Lower lobe of right lung (tissue), 2 donors: Measurements from ENCODE around the gene FRMD4A. TPM values are rescaled to one million over a fixed set of nuclear protein-coding genes. Genes with fewer than 3 reads are reported as not detected.

ENCODE experiments used
- ATAC-seq, 2 donors: fragments of 200-7000 bp; cut with Tn5 transposase; one replicate each; pipeline ENCODE4 v1.9.1; 2020 to 2022; ENCODE audit warnings: mild to moderate bottlenecking in 2 of 2, moderate library complexity in 2 of 2
- DNase-seq: peaks from one replicate; pipeline ENCODE4 v3.0.0-alpha.2; 2020
- H3K27ac ChIP-seq: fragments of 200-600 bp; one replicate; pipeline ENCODE4 v1.8.0; 2022
- H3K27me3 ChIP-seq: fragments of 200-600 bp; one replicate; pipeline ENCODE4 v1.8.0; 2022; ENCODE audit warnings: low read depth
- H3K36me3 ChIP-seq: fragments of 200-600 bp; one replicate; pipeline ENCODE4 v1.8.0; 2022; ENCODE audit warnings: mild to moderate bottlenecking
- H3K4me1 ChIP-seq: fragments of 200-600 bp; one replicate; pipeline ENCODE4 v1.8.0; 2022
- H3K4me3 ChIP-seq: fragments of 200-600 bp; one replicate; pipeline ENCODE4 v1.8.0; 2022; ENCODE audit warnings: mild to moderate bottlenecking
- H3K9me3 ChIP-seq: fragments of 200-600 bp; one replicate; pipeline ENCODE4 v1.8.0; 2022
- intact Hi-C: fragments of 100-400 bp; cut with DNase I; formaldehyde crosslinking; loops from one replicate; pipeline ENCODE4 v1.11.0; 2022
- total RNA-seq: library from RNA; stranded (reverse); fragmentation: NEBNext Ultra II Directional; extraction: Animal tissue kit (Norgen Biotek cat#: 25700); gene quantifications from one replicate; pipeline ENCODE4 v1.2.1, GENCODE V29; 2021
- TF ChIP-seq, protein P1 (sequence below): fragments of 200-600 bp; IDR thresholded peaks from one replicate; pipeline ENCODE4 v1.8.0; 2022; ENCODE audit warnings: antibody characterized with exemption, mild to moderate bottlenecking
- donor health status: DM: no; HTN: yes; CAD: no; lungs with severe emphysema.

FRMD4A gene
- total RNA-seq, 1 donor from 2014 or later, result 64.8 TPM

- no peaks in the 10 kb centered on the region for H3K36me3 ChIP-seq
- intact Hi-C loops, result no loop called here
- no peaks in the 10 kb centered on the region for H3K9me3 ChIP-seq
- H3K27ac ChIP-seq, result no peak overlapping the region
- no peaks in the 10 kb centered on the region for H3K4me1 ChIP-seq
- DNase-seq, result no peak
- no peak for ATAC-seq
- TF ChIP-seq, protein P1, sequence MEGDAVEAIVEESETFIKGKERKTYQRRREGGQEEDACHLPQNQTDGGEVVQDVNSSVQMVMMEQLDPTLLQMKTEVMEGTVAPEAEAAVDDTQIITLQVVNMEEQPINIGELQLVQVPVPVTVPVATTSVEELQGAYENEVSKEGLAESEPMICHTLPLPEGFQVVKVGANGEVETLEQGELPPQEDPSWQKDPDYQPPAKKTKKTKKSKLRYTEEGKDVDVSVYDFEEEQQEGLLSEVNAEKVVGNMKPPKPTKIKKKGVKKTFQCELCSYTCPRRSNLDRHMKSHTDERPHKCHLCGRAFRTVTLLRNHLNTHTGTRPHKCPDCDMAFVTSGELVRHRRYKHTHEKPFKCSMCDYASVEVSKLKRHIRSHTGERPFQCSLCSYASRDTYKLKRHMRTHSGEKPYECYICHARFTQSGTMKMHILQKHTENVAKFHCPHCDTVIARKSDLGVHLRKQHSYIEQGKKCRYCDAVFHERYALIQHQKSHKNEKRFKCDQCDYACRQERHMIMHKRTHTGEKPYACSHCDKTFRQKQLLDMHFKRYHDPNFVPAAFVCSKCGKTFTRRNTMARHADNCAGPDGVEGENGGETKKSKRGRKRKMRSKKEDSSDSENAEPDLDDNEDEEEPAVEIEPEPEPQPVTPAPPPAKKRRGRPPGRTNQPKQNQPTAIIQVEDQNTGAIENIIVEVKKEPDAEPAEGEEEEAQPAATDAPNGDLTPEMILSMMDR, result no peak
- H3K27me3 ChIP-seq, result no peaks in the 10 kb centered on the region
- H3K4me3 ChIP-seq, result no peak overlapping the region
These were observed 244.1 kb downstream of the FRMD4A start for GRCh38 chr10:14086596-14086995.

GRCh38 chr10:14084875-14085274 lies 245.8 kb downstream of the FRMD4A start:
- DNase-seq (no peak), ATAC-seq (no peak)
- intact Hi-C loops, result no loop called here
- TF ChIP-seq, protein P1, result no peak
- Histone ChIP-seq H3K4me3 (no peak overlapping the region), H3K9me3 (no peaks in the 10 kb centered on the region), H3K4me1 (no peaks in the 10 kb centered on the region), H3K27ac (no peak overlapping the region), H3K36me3 (no peaks in the 10 kb centered on the region), H3K27me3 (no peaks in the 10 kb centered on the region)

- ATAC-seq (no peak), DNase-seq (no peak)
- intact Hi-C loops, result no loop called here
- no peak overlapping the region for H3K4me3 ChIP-seq
- H3K27ac ChIP-seq, result no peak overlapping the region
- TF ChIP-seq, protein P1, result no peak
- H3K27me3 ChIP-seq, result no peaks in the 10 kb centered on the region
- H3K4me1 ChIP-seq, result no peaks in the 10 kb centered on the region
- no peaks in the 10 kb centered on the region for H3K9me3 ChIP-seq
- no peaks in the 10 kb centered on the region for H3K36me3 ChIP-seq
These were observed 249.9 kb downstream of the FRMD4A start for GRCh38 chr10:14080795-14081194.

- H3K36me3 ChIP-seq, result no peaks in the 10 kb centered on the region
- H3K27me3 ChIP-seq, result no peaks in the 10 kb centered on the region
- ATAC-seq, result no peak
- no peak overlapping the region for H3K4me3 ChIP-seq
- intact Hi-C loops, result no loop called here
- TF ChIP-seq, protein P1, result no peak
- no peak overlapping the region for H3K27ac ChIP-seq
- H3K9me3 ChIP-seq, result no peaks in the 10 kb centered on the region
- peaks cover 14% of the 10 kb centered on the region for H3K4me1 ChIP-seq
- no peak for DNase-seq
These were observed 253.3 kb downstream of the FRMD4A start for GRCh38 chr10:14077430-14077829.

DNA sequence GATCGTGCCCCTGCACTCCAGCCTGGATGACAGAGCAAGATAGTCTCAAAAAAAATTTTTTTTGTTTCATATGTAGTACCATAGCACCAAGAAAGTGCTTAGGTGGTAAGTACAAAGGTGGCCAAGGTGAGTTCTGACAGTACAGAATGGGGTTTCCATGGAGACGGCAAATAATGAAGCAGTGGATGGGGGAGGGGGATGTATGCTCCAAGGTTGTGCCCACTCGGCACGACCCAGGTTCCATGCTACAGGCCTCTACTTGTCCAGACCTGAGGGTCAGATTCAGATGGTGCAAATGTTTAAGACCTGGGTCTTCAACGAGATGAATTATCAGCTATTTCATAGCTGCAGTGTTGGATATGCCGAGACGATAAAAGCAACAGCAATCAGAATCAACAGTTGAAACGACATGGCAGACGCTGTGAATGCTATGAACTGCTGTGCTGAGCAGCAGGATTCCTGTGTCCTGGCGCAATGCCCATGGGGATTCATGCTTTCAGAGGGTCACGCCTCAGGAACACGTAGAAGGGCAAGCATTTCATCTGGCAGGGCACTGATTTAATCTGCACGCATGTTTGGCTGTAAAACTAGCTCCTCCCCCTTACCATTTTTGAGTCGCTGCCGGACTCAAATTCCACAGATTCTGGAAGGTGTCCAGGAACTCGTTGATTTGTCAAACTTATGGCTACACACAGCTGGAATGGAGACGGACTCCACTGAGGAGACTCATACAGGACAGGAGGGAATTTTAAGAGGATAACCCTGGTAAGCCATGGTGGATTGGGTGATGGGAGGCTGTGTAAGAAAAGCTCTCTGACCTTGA lies 256.5 kb downstream of the FRMD4A start:
- DNase-seq, result peak; percentile 83
- TF ChIP-seq, protein P1, result no peak
- Histone ChIP-seq H3K4me1 (peaks cover 14% of the 10 kb centered on the region), H3K9me3 (no peaks in the 10 kb centered on the region), H3K4me3 (peak overlapping the region; percentile 6), H3K36me3 (no peaks in the 10 kb centered on the region), H3K27me3 (no peaks in the 10 kb centered on the region), H3K27ac (peak overlapping the region; percentile 1)
- ATAC-seq, result peak; percentile 89 to 92
- intact Hi-C loops, result no loop called here
